MCF 10A (cell line): ENCODE results near the gene FLNC. TPM values are rescaled to one million over a fixed set of nuclear protein-coding genes. Genes with fewer than 3 reads are reported as not detected.

Experiments
- BruUV-seq: library from RNA; stranded (reverse); fragments of 400-500 nt; replicated peaks from 2 replicates; lab custom pipeline; 2021; lab: Mats Ljungman, UMichigan
- CTCF ChIA-PET: fragments of 300-600 bp; sonication (Branson Sonifier 250); formaldehyde crosslinking; extraction: SDS; loops from one replicate; lab custom pipeline; 2021; ENCODE audit warnings: antibody characterized with exemption, inconsistent platforms; lab: Yijun Ruan, JAX
- POLR2A ChIA-PET: fragments of 300-600, 350-650 bp; sonication (Branson Sonifier 250); formaldehyde crosslinking; extraction: SDS; loops from one replicate; lab custom pipeline; 2020; ENCODE audit warnings: antibody characterized with exemption, inconsistent platforms; lab: Yijun Ruan, JAX
- DNase-seq: peaks from one replicate; pipeline ENCODE4 v3.0.0-alpha.2; 2018; ENCODE audit not compliant: unreplicated experiment
- H3K27ac Mint-ChIP-seq: one replicate; pipeline ENCODE4 v1.8.0; 2022; ENCODE audit warnings: mild to moderate bottlenecking, low read depth, mixed read lengths; ENCODE audit not compliant: unreplicated experiment
- H3K27me3 Mint-ChIP-seq: one replicate; pipeline ENCODE4 v1.8.0; 2022; ENCODE audit warnings: mixed read lengths; ENCODE audit not compliant: insufficient read depth, unreplicated experiment
- H3K36me3 Mint-ChIP-seq: one replicate; pipeline ENCODE4 v1.8.0; 2022; ENCODE audit warnings: mild to moderate bottlenecking, moderate library complexity, mixed read lengths; ENCODE audit not compliant: insufficient read depth, unreplicated experiment
- H3K4me1 Mint-ChIP-seq: one replicate; pipeline ENCODE4 v1.8.0; 2022; ENCODE audit warnings: mixed read lengths; ENCODE audit not compliant: insufficient read depth, unreplicated experiment
- H3K4me3 Mint-ChIP-seq: one replicate; pipeline ENCODE4 v1.8.0; 2022; ENCODE audit warnings: mild to moderate bottlenecking, moderate library complexity, mixed read lengths; ENCODE audit not compliant: unreplicated experiment
- H3K9me3 Mint-ChIP-seq: one replicate; pipeline ENCODE4 v1.8.0; 2022; ENCODE audit warnings: mixed read lengths; ENCODE audit not compliant: unreplicated experiment
- CTCF ChIP-seq: fragments of 200-600 bp; IDR thresholded peaks from one replicate; pipeline ENCODE4 v1.8.0; 2022; ENCODE audit warnings: antibody characterized with exemption, mild to moderate bottlenecking; ENCODE audit not compliant: unreplicated experiment
- intact Hi-C: fragments of 100-400 bp; cut with micrococcal nuclease; formaldehyde crosslinking; loops from 2 replicates; pipeline ENCODE4 v1.14.1; 2022
- total RNA-seq: library from RNA; stranded (reverse); gene quantifications from 2 replicates; pipeline ENCODE4 v1.2.3, GENCODE V29; 2022

FLNC gene
- total RNA-seq, 1 experiment from 2014 or later: 0.28 TPM

GRCh38 chr7:128879461-128879938, 49.3 kb downstream of the FLNC start:
- BruUV-seq: no TSS peak
- no peak for DNase-seq
- Mint-ChIP-seq H3K9me3 (no peaks in the 10 kb centered on the region), H3K27me3 (no peaks in the 10 kb centered on the region), H3K36me3 (no peaks in the 10 kb centered on the region), H3K27ac (no peak overlapping the region), H3K4me1 (no peaks in the 10 kb centered on the region), H3K4me3 (no peak overlapping the region)
- ChIA-PET CTCF (interaction anchor here (0.6 to 3.9 kb wide), 9 partner anchors 9 to 328 kb away, joined by 3 to 32 read pairs (median 3); partner anchors contain the start of gene ATP6V1F), POLR2A (no interaction called here)
- intact Hi-C loops: no loop called here
- no peak for TF ChIP-seq CTCF

- H3K4me1 Mint-ChIP-seq: no peaks in the 10 kb centered on the region
- DNase-seq: peak; percentile 70
- no TSS peak for BruUV-seq
- TF ChIP-seq CTCF: peak; percentile 85
- no peak overlapping the region for H3K4me3 Mint-ChIP-seq
- H3K9me3 Mint-ChIP-seq: no peaks in the 10 kb centered on the region
- POLR2A ChIA-PET: interaction anchor here (0.6 to 1.8 kb wide), 2 partner anchors 11 to 16 kb away, joined by 3 to 5 read pairs; no protein-coding TSS in a partner anchor
- intact Hi-C loops: loop anchor here (5.0 kb wide), 2 partner anchors 403 to 453 kb away; partner anchors contain the start of gene METTL2B
- no peak overlapping the region for H3K27ac Mint-ChIP-seq
- no peaks in the 10 kb centered on the region for H3K27me3 Mint-ChIP-seq
- no peaks in the 10 kb centered on the region for H3K36me3 Mint-ChIP-seq
- CTCF ChIA-PET: interaction anchor here (0.6 to 3.9 kb wide), 15 partner anchors 10 to 327 kb away, joined by 3 to 32 read pairs (median 4); partner anchors contain the start of gene ATP6V1F
Observed at GRCh38 chr7:128879939-128880746, 49.9 kb downstream of the FLNC start.

GRCh38 chr7:128880791-128881457, 50.7 kb downstream of the FLNC start:
- no peak overlapping the region for H3K27ac Mint-ChIP-seq
- no peaks in the 10 kb centered on the region for H3K27me3 Mint-ChIP-seq
- H3K36me3 Mint-ChIP-seq: no peaks in the 10 kb centered on the region
- H3K4me1 Mint-ChIP-seq: no peaks in the 10 kb centered on the region
- BruUV-seq: no TSS peak
- TF ChIP-seq CTCF: no peak
- intact Hi-C loops: loop anchor here (5.0 kb wide), 2 partner anchors 404 to 454 kb away; partner anchors contain the start of gene METTL2B
- POLR2A ChIA-PET: interaction anchor here (0.6 to 1.8 kb wide), 2 partner anchors 12 to 17 kb away, joined by 3 to 5 read pairs; no protein-coding TSS in a partner anchor
- DNase-seq: no peak
- CTCF ChIA-PET: interaction anchor here (0.6 to 3.9 kb wide), 15 partner anchors 10 to 406 kb away, joined by 3 to 32 read pairs (median 4); partner anchors contain the start of gene ATP6V1F
- no peak overlapping the region for H3K4me3 Mint-ChIP-seq
- no peaks in the 10 kb centered on the region for H3K9me3 Mint-ChIP-seq
